ENCODE measurements around the gene ZNF157.

DNA sequence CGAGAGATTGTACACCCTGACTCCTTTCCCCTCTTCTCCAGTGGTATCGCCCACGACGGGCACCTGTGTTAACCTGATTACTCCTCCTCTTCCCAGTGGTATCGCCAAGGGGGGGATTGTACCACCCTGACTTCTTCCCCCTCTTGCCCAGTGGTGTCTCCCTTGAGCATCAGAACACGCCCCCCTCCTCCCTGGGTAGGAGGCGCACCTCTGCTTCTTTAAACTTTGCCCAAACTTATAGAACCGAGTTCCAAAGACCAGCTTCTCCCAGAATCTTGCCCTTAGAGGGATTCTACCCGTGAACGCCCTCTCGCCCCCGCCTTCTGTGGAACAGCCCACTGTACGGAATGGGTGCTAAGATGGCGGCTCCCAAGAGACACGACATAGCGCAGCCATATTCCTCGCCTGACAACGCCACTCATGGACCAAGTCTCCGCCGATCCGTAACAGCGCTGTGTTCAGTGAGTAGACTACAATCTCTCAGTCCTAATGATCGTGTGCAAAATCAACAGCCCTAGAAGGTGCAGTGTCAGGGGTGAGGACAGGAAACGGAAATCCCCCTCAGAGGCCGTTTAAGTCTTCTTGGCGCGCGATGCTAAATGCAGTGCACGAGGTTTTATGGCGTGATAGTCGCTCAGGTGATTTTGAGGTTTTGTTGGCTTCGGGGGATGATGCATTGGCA, 4.2 kb upstream of the ZNF157 start:
- TF ChIP-seq CTCF (IDR thresholded peaks at IDR 0.05; ENCODE audit: low read length) (no peak), EZH2 (optimal IDR thresholded peaks at IDR 0.05; ENCODE audit: low read depth, low read length) (no peak)

Measured in MM.1S (cell line).